GM18867 (cell line): ENCODE measurements around the gene UCHL5.

ENCODE experiments used
- ATAC-seq: cut with Tn5 transposase; IDR thresholded peaks from one replicate; pipeline ENCODE4 v1.9.1; 2021; ENCODE audit warnings: mild to moderate bottlenecking, moderate library complexity; ENCODE audit not compliant: unreplicated experiment

Gene UCHL5, protein sequence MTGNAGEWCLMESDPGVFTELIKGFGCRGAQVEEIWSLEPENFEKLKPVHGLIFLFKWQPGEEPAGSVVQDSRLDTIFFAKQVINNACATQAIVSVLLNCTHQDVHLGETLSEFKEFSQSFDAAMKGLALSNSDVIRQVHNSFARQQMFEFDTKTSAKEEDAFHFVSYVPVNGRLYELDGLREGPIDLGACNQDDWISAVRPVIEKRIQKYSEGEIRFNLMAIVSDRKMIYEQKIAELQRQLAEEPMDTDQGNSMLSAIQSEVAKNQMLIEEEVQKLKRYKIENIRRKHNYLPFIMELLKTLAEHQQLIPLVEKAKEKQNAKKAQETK

DNA sequence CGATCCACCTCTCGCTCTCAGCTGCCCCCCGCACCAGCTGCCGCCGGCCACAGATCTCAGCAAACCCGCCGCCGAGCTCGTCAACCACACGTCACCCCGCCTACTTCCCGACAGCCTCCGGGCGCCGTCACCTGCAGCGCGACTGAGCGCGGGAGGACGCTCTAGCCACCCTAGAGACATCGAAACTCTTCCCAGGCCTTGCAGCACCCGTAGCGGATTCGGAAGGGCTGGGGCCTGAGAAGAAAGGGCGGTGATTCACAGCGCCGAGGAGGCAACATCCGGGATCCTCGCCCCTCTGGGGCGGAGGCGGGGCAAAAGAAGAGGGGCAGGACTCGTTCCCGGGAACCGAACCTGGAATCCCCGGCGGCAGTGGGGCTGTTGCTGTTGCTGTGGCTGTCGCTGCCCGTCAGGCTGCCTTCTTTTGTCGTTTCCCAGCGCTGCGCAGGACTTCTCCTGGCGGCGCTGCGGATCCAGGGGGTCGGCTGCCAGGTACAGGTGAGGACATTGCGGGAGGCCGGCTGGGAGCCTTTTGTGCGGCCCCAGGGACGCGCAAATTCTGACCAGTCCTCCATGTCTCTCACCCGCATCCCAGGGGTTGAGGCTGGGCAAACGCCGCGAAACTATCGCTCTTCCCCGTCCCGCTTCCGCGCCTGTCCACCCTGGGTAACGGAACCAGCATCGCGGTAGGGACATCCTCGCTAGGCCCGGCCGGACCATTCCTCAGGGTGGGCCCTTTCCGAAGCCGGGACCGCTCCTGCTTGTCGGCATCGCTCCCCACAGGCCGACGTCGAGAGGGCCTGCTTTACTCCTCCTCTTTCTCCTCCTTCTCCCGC lies at the start of gene UCHL5, which contains the start of gene RO60:
Gene UCHL5, minus strand, starts transcription at position 79 of the 833 bp plus-strand sequence. CDS start 100 bp downstream, outside the sequence.
Gene RO60, plus strand, starts transcription at position 331 of the 833 bp plus-strand sequence. CDS start 9,443 bp downstream, outside the sequence.
- peak; percentile 90 for ATAC-seq

DNA sequence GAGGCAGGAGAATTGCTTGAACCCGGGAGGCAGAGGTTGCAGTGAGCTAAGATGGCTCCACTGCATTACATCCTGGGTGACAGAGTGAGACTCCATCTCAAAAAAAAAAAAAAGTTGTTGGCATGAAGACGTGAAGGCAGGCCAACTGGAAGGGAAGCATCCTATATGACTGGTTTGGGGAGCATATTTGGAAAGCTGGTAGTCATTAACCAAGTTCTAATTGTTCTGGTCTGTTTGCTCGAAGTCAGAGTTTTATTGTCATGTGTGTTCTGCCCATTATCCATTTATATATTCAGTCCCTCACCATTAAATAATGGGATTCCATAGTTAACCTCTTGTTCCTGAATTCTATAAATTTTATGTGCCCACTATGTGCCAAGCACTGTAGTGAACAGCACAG lies 49.3 kb upstream of the UCHL5 start:
- no peak for ATAC-seq

DNA sequence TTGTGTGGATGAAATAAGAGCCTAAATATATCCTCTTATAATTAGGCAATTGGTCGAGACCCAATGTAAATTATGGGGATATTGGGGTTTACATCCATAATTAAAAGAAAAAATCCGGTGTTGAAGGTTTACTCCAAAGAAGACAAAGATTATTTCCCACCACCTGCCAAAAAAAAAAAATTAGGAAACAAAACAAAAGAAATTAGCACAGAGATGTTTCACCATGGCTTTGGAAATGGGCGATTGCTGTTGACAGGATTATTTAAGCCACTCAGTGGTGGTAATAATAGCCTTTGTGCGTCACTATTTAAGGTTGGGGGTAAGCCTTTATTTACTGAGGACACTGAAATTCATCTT lies 46.6 kb upstream of the UCHL5 start:
- no peak for ATAC-seq

DNA sequence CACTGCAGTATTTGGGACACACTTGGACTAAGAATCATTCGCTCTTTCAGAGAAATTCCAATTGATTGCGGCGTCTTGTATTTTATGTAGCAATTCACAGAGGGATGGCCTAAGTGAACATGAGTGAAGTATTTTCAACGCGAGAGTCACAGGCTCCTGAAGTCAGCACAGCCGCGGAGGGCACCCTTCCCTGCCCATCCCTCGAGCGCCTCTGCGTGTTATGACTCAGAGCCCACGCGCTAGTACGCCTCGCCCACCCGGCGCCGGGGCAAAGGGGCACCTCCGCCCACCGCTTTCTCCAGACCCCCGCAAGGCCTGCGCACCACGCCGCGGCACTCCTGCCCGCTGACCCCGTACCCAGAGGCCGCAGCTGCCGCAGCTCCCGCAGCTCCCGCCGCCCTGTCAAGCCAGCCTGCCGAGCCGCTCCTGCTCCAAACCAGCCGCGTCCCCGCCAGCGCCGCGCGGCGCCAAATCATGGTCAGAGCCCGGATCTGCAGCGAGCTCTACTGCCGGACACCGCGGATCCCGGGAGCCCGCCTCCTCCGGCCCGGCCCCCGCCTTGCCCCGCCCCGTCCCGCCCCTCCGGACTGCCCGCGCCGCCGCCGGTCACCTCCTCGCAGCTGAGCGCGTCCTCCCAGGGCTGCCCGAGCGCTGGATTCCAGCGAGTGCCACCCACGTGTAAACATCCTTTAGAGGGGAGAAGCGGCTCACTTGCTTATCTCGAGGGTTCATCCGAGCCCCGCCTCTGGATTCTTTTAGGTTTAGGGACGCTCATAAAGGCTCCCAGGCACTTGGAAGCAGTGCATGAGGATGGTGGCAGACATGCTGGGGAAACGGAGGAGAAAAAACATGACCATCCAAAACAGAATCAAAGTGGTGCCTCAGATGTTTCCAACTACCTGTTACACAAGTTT lies 46.0 kb upstream of the UCHL5 start, which contains the start of gene GLRX2:
Gene GLRX2, minus strand, starts transcription at position 508 of the 914 bp plus-strand sequence. Its CDS starts 32 bp downstream, at position 476.
- ATAC-seq = peak; percentile 94

DNA sequence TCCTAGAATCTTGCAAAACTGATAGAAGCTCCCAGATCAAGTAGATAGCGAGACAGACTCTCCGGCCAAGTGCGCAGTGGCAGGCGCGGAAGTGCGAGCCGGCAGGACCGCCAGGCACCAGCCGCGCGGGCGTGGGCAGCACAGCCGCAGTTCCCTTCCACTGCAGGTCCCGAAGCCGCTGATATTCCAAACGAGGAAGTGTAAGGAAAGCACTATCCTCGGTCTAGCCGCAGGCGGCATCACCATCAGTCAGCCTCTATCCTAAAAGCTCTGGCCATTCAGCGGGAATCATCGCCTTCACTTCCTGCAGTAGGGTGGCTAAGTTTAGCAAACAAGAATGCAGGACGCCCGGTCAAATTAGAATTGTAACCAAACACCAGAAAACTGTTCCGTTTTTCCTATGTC lies 45.3 kb upstream of the UCHL5 start:
- peak; percentile 37 for ATAC-seq

DNA sequence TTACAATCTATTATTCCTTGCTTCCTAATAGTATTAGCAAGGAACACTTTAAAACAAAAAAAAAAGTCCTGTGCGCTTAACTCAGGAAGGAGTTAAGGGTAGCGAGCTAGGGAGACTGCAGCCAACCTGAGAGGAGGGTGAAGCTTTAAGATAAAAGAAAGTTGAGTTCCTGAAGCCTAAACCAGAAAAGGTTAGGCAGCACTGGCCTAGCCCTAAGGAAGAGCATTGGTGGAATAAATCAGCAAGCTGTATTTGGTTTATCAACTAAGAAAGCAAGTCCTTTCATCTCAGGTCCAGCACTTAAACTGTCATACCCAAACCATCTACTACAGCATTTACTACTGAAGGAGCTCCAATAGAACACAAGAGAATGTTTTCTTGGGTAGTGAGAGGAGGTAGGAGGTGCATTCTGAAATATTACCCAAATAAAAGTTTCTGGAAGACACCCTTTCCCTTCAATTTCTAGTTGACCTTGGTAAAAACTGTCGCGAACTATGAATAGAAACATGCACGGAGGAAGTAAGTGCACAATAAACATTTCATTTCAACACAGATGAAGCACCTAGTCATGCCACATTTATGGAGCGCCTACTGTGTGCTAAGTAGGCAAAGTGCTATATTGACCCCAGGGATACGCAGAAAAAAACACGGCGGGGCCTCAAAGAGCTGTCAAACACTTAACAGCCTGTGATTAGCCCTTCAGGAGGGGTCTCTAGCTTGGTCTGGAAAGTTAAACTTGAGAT lies 44.8 kb upstream of the UCHL5 start:
- no peak for ATAC-seq

DNA sequence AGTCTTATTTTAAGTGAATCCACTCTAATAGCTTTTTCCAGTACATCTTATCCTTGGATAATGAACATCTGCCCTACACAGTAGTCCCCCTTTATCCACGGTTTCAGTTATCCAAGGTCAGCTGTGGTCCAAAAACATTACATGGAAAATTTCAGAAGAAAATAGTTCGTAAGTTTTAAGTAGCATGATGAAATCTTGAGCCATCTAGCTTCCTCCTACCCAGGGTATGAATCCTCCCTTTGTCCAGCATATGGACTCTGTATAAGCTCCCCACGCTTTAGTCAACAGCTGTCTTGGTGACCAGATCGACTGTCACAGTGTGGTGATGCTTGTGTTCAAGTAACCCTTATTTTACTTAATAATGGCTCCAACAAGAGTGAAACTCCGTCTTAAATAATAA lies 43.5 kb upstream of the UCHL5 start:
- no peak for ATAC-seq

DNA sequence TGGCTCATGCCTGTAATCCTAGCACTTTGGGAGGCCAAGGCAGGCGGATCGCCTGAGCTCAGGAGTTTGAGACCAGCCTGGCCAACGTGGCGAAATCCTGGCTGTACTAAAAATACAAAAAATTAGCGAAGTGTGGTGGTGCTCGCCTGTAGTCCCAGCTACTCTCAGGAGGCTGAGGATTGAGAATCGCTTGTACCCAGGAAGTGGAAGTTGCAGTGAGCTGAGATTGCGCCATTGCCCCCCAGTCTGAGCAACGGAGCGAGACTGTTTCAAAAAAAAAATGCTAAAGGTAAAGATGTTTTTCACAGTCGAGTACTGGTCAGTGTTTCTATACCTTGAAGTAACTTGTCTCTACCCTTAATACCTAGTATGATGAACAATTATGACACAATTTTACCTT lies 35.0 kb upstream of the UCHL5 start:
- ATAC-seq = no peak

DNA sequence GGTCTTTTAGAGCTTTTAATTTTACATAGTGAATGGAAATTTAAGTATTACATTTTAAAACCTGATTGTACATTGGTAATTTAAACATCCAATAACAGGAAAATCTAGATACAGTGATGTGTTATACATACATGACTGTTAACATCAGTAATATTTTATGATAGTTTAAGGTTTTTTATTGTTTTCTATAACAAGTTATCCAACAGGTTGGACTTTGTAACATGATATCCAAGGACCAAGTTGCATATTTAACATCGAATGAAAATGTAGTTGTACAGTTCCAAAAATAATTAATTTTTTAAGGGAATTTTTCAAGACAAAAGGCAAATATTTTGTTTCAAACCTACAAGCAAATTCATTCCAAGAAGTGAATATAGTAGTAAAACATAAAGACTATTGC lies 31.7 kb upstream of the UCHL5 start:
- no peak for ATAC-seq

DNA sequence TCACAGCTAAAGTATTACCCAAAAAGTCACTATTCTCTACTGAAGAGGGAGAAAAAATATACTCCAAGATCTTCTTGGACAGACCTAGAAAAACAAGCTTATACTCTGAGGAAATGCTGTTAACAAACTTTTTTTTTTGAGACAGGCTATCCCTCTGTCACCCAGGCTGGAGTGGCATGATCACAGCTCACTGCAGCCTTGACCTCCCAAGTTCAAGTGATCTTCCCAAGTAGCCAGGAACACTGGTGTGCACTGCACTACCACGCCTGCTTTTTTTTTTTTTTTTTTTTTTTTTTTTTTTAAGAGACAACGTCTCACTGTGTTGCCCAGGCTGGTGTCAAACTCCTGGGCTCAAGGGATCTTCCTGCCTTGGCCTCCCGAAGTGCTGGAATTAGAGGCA lies 28.7 kb upstream of the UCHL5 start:
- ATAC-seq = no peak

DNA sequence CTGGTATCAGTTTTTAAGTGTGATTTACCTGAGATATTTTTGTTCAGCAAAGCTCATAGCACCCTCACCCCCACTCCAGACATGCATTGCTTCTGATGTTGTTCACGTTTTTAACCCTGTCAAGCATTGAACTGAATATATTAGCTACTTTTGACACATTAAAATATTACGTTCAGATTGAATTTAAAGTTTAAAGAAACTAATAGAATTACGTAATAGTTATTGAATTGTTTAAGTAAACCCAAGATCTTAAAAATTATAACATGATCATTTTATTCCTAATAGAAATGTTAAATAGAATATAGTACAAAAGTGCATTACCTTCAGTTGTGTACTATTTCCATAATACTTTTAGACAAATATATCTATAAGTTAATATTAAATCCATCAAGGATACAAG lies 27.2 kb upstream of the UCHL5 start:
- no peak for ATAC-seq

DNA sequence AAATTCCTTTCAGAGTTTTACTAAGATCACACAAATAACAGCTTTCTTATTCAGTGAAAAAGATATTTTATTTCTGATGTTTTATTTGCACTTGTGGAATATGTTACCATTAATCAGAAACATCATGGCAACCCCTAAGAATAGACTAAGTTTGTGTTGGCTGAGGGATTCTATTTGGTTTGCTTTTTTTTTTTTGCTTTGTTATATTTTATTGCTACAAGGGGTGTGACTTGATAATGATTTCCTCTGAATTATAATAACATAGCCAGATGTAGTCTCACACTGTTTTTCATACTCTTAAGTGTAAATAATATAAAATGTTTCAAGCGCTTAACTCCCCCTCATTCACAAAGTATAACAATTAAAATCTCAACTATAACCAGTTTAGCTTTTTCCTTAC lies 26.1 kb upstream of the UCHL5 start:
- ATAC-seq = no peak

DNA sequence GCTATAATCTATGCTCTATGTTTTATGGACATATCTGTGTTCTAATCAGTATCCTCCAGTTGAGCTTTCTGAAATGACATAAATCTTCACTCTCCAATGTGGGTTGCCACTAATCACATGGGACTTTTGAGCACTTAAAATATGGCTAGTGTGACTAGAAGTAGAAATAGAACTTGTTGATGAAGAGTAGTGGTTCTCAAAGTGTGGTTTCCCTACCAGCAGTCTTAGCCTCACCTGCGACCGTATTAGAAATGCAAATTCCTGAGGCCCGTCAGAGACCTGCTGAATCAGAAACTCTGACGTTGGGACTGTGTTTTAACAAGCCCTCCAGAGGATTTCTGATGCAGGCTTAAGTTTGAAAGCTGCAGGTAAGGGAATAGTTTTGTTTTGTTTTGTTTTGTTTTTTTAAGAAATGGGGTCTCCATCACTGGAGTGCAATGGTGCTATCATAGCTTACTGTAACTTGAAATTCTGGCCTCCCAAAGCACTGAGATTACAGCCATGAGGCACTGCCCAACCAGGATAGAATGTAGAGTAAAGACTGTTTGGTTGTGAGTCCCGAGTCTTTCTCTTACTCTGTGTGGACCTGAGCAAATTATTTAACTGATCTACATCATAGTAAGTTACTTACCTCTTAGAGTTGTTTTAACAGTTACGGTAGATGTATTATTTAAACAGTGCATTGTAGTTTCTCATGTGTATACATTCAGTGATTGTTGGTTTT lies 24.4 kb upstream of the UCHL5 start:
- peak; percentile 99 for ATAC-seq

DNA sequence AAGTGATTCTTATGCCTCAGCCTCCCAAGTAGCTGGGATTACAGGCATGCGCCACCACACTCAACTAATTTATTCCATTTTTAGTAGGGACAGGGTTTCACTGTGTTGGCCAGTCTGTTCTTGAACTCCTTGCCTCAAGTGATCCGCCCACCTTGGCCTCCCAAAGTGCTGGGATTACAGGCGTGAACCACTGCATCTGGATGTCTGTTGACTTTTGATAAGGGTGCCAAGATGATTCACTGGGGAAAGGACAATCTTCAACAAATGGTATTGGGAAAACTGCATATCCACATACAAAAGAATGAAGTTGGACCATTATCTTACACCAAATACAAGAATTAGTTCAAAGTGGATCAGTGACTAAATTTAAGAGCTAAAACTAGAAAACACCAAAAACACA lies 20.0 kb upstream of the UCHL5 start:
- no peak for ATAC-seq

DNA sequence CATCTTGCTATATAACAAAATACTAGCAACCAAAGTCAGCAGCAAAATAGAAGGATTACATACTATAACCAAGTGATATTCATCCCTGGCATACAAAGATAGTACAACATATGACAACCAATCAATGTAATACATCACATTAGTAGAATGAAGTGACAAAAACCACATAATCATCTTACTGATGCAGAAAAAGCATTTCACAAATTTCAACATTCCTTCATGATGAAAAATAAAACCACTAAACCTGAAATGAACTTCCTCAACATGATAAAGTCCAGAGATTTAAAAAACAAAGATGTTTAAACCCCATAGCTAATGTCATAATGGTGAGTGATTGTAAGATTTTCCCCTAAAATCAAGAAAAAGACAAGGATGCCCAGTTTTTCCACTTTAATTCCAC lies 18.8 kb upstream of the UCHL5 start:
- no peak for ATAC-seq

DNA sequence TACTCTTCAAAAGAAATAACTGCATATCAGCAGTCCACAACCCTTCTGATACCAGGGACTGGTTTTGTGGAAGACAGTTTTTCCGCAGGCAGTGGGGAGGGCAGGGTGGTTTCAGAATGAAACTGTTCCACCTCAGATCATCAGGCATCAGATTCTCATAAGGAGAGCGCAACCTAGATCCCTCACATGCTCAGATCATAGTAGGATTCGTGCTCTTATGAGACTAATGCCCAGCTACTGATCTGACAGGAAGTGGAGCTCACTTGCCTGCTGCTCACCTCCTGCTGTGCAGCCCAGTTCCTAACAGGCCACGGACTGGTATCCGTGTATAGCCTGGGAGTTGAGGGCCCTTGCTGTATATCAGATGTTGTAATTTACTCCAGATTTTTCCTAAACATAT lies 11.8 kb upstream of the UCHL5 start:
- peak; percentile 65 for ATAC-seq

DNA sequence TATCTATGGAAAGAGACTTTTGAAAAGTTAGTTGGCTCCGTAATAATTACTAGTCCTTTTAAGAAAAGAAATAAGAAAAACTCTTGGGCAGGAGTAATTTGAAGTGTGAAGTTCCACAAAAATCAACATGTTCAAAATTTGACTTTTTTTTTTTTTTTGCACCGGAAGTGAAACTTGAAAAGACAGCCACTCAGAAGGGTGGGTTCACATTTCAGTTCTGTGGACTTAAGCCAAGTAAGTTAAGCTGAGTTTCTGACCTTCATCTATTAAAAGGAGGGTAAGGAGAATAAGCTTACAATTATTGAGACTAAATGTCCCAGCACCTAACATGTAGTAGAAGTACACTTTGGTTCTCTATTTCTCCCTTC lies 11.2 kb upstream of the UCHL5 start:
- ATAC-seq = peak; percentile 40

DNA sequence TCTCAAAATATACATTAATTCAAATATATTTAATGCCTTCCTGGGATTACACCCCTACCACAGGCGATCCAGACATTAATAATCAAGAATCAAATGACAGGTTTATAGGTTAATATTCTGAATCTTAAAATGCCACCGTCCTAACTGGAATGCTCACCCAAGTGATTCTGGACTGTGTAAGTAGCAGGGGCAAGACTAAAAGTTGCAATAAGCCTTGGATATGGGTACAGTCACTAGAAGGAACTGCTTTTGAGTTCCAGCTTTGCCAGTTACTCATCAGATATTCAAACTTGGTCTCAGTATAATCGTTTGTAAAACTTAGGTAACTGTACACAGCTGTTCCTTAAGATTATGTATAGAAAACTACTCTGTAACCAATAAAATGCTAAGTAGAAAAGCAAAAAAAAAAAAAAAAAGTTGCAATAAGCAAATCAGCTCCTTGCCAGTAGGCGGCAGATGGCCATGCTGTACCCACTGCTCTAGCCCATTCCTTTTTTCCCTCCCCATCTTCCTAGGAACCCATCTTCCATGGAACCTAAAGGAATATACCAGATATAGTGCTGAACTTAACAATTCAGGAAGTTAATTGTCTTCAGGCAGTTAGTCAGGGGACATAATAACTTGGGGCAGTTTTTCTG lies 10.7 kb upstream of the UCHL5 start:
- peak; percentile 20 for ATAC-seq

DNA sequence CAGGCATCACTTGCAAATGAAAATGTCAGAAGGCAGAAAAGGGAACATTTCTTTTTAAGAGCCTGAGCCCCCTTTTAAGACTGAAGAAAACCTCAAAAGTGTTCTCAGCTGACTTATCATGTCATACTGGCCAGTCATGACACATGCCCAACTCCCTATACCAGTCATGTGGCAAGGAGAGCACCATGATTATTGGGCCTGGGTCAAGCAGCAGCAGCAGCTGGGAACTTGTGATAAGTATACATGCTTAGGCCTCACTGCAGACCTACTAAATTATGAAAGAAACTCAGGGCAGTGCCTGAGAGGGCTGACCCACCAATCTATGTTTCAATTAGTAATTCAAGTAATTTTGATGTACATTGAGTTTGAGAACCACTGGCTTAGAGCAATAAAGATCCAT lies 8.9 kb upstream of the UCHL5 start:
- no peak for ATAC-seq
